Osteocyte (in vitro differentiated cells): ENCODE measurements around the gene CRIM1. TPM values are rescaled to one million over a fixed set of nuclear protein-coding genes. Genes with fewer than 3 reads are reported as not detected.

Source experiments
- DNase-seq: peaks from one replicate; pipeline ENCODE4 v3.0.0; 2021; ENCODE audit warnings: mixed read lengths; ENCODE audit not compliant: unreplicated experiment; ENCODE audit errors: extremely low spot score
- H3K27ac Mint-ChIP-seq: one replicate; pipeline ENCODE4 v1.8.0; 2021; ENCODE audit warnings: mild to moderate bottlenecking, mixed read lengths; ENCODE audit not compliant: unreplicated experiment
- H3K27me3 Mint-ChIP-seq: one replicate; pipeline ENCODE4 v1.8.0; 2021; ENCODE audit warnings: mixed read lengths; ENCODE audit not compliant: unreplicated experiment
- H3K36me3 Mint-ChIP-seq: one replicate; pipeline ENCODE4 v1.8.0; 2021; ENCODE audit warnings: mixed read lengths; ENCODE audit not compliant: unreplicated experiment
- H3K4me1 Mint-ChIP-seq: one replicate; pipeline ENCODE4 v1.8.0; 2021; ENCODE audit warnings: mixed read lengths; ENCODE audit not compliant: unreplicated experiment
- H3K4me3 Mint-ChIP-seq: one replicate; pipeline ENCODE4 v1.8.0; 2021; ENCODE audit warnings: mild to moderate bottlenecking, moderate library complexity, mixed read lengths; ENCODE audit not compliant: unreplicated experiment
- H3K9me3 Mint-ChIP-seq: one replicate; pipeline ENCODE4 v1.8.0; 2021; ENCODE audit warnings: mixed read lengths; ENCODE audit not compliant: unreplicated experiment
- total RNA-seq: library from RNA; stranded (reverse); gene quantifications from 2 replicates; pipeline ENCODE4 v1.2.1, GENCODE V29; 2021
- TF ChIP-seq, protein P1 (sequence below): fragments of 200-600 bp; sonication (generic); IDR thresholded peaks from 2 replicates; pipeline ENCODE4 v1.5.0; 2021; ENCODE audit warnings: antibody characterized with exemption, mild to moderate bottlenecking, moderate library complexity

CRIM1 gene
- total RNA-seq, 1 donor from 2014 or later, result 194 TPM

DNA sequence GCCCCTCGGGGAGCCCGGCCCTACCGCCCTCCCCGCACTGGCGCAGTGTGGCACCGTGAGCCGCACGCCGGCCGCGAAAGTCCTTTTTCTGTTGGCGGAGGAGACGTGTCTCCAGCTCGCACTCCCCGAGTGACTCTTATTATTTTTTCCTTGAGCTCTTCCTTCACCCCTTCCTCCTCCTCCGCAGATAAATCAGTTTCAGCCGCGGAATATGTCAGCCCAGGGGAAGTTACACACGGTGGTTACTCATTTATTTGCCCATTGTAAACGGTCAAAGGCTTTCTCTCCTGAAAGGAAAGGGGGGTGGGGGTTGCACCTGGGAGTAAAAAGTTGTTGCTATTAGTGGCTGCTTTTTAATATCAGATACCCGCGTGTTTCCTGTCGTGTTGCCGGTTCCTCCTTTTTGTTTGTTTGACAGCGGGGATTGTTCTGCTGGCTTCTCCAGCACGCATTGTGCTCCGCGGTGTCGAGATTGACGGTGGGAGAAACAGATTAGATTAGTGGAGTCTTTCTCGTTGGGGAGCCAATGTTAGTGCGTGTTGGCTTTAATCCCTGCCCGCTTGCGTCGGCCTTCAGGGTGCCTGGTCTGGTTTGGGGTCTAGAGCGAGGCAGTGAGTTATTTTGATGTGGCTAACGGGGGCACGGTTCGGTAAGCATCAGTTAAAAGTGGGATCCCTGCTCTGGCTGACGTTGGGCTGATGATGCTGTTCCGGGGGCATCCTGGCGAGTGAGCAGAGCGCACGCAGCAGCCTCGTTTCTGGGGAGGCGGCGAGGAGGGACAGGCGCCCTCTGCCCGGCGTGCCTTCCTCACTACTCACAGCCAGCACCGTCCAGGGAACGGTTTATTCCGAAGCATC lies 1.6 kb downstream of the CRIM1 start:
- H3K36me3 Mint-ChIP-seq, result peaks cover 5% of the 10 kb centered on the region
- no peak for DNase-seq
- H3K27ac Mint-ChIP-seq, result peak overlapping the region; percentile 96

DNA sequence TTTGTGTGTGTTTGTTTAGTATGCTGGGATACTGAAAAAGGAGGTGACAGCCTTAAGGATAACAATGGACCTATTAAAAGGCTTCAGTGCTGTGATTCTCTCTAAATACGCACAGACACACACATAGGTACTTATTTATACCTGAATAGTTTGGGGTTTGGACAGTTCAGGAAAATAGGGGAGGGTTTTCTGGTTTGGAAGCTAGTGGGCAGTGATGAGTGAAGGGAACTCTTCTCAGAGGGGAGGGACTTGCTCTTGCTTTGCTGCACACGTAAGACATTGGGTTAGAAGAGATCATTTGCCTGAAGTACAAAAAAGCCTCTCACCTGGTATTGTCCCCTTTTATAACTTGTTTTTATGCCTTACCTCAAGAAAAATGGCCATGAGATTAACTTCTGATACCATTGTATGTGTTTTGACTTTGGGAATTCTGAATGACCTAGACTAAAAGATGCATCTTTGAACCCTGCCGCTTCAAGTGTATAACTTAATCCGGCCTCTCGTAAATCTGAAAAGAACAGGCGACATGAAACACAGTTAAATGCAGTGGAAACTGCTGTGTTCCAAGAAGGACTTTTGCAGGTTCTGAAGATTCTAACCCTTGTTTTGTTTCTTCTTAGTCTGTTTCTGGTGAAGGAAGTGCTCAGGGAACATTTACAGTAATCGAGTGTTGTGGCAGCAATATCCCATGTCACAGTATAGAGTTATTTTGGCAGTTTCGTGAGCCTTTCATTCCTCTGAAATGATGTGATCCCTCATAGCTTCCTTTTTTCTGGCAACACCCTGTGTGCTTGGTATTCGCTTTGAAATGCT lies 2.5 kb downstream of the CRIM1 start:
- no peak for DNase-seq
- TF ChIP-seq, protein P1, sequence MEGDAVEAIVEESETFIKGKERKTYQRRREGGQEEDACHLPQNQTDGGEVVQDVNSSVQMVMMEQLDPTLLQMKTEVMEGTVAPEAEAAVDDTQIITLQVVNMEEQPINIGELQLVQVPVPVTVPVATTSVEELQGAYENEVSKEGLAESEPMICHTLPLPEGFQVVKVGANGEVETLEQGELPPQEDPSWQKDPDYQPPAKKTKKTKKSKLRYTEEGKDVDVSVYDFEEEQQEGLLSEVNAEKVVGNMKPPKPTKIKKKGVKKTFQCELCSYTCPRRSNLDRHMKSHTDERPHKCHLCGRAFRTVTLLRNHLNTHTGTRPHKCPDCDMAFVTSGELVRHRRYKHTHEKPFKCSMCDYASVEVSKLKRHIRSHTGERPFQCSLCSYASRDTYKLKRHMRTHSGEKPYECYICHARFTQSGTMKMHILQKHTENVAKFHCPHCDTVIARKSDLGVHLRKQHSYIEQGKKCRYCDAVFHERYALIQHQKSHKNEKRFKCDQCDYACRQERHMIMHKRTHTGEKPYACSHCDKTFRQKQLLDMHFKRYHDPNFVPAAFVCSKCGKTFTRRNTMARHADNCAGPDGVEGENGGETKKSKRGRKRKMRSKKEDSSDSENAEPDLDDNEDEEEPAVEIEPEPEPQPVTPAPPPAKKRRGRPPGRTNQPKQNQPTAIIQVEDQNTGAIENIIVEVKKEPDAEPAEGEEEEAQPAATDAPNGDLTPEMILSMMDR, result peak; percentile 71
- H3K27ac Mint-ChIP-seq, result peak overlapping the region; percentile 96
- no peaks in the 10 kb centered on the region for H3K27me3 Mint-ChIP-seq
- no peaks in the 10 kb centered on the region for H3K9me3 Mint-ChIP-seq
- peaks cover 65% of the 10 kb centered on the region for H3K4me1 Mint-ChIP-seq
- peak overlapping the region; percentile 94 for H3K4me3 Mint-ChIP-seq
- H3K36me3 Mint-ChIP-seq, result peaks cover 5% of the 10 kb centered on the region

More for the DNA sequence above, 1.6 kb downstream of the CRIM1 start:
- Mint-ChIP-seq H3K9me3 (no peaks in the 10 kb centered on the region), H3K27me3 (no peaks in the 10 kb centered on the region), H3K4me1 (peaks cover 67% of the 10 kb centered on the region), H3K4me3 (peak overlapping the region; percentile 94)
- TF ChIP-seq, protein P1, result no peak

- H3K27me3 Mint-ChIP-seq, result no peaks in the 10 kb centered on the region
- DNase-seq, result no peak
- peaks cover 5% of the 10 kb centered on the region for H3K36me3 Mint-ChIP-seq
- H3K27ac Mint-ChIP-seq, result peak overlapping the region; percentile 96
- no peaks in the 10 kb centered on the region for H3K9me3 Mint-ChIP-seq
- H3K4me3 Mint-ChIP-seq, result peak overlapping the region; percentile 94
- peaks cover 66% of the 10 kb centered on the region for H3K4me1 Mint-ChIP-seq
- TF ChIP-seq, protein P1, result peak; percentile 52
Measured at GRCh38 chr2:36359067-36359466, 3.5 kb downstream of the CRIM1 start.

- Mint-ChIP-seq H3K27me3 (no peaks in the 10 kb centered on the region), H3K4me1 (peaks cover 65% of the 10 kb centered on the region), H3K9me3 (no peaks in the 10 kb centered on the region), H3K36me3 (peaks cover 5% of the 10 kb centered on the region), H3K27ac (peak overlapping the region; percentile 96), H3K4me3 (peak overlapping the region; percentile 94)
- no peak for DNase-seq
- TF ChIP-seq, protein P1, result no peak
Measured at GRCh38 chr2:36360063-36360462, 4.5 kb downstream of the CRIM1 start.

GRCh38 chr2:36360834-36361233 lies 5.3 kb downstream of the CRIM1 start:
- Mint-ChIP-seq H3K27me3 (no peaks in the 10 kb centered on the region), H3K27ac (peak overlapping the region; percentile 96), H3K4me1 (peaks cover 73% of the 10 kb centered on the region), H3K4me3 (no peak overlapping the region), H3K9me3 (no peaks in the 10 kb centered on the region), H3K36me3 (peaks cover 5% of the 10 kb centered on the region)
- DNase-seq, result no peak
- TF ChIP-seq, protein P1, result no peak
